ENCODE results near the gene GOLT1B. TPM values are rescaled to one million over a fixed set of nuclear protein-coding genes. Genes with fewer than 3 reads are reported as not detected.

GOLT1B gene
- total RNA-seq, 1 donor from 2014 or later, result 16.8 TPM

GRCh38 chr12:21521541-21521940 lies 20.0 kb downstream of the GOLT1B start:
- DNase-seq (ENCODE audit: low spot score) (no peak), ATAC-seq (no peak)

- ATAC-seq, result no peak
- DNase-seq (ENCODE audit: low spot score), result no peak
These were observed 21.6 kb downstream of the GOLT1B start for GRCh38 chr12:21523148-21523547.

- ATAC-seq, result no peak
- DNase-seq (ENCODE audit: low spot score), result no peak
These were observed 24.5 kb downstream of the GOLT1B start, which contains the start of gene SPX for GRCh38 chr12:21526053-21526452. Gene SPX (plus strand): TSS chr12:21526296. CDS start chr12:21526473, 177 bp downstream.

- DNase-seq (ENCODE audit: low spot score) (no peak), ATAC-seq (peak; percentile 24)
These were observed 25.2 kb downstream of the GOLT1B start for GRCh38 chr12:21526721-21527345.

GRCh38 chr12:21527451-21528180 lies 26.0 kb downstream of the GOLT1B start:
- ATAC-seq (peak; percentile 94), DNase-seq (ENCODE audit: low spot score) (peak; percentile 74)

- ATAC-seq (peak; percentile 23), DNase-seq (ENCODE audit: low spot score) (no peak)
These were observed 27.4 kb downstream of the GOLT1B start for GRCh38 chr12:21528953-21529352.

- ATAC-seq (no peak), DNase-seq (ENCODE audit: low spot score) (no peak)
These were observed 27.9 kb downstream of the GOLT1B start for GRCh38 chr12:21529456-21529855.

GRCh38 chr12:21538061-21538653 lies 36.6 kb downstream of the GOLT1B start:
- DNase-seq (ENCODE audit: low spot score), result no peak

GRCh38 chr12:21539797-21540196 lies 38.2 kb downstream of the GOLT1B start:
- no peak for DNase-seq (ENCODE audit: low spot score)
- no peak for ATAC-seq

More at GRCh38 chr12:21538061-21538653, 36.6 kb downstream of the GOLT1B start:
- ATAC-seq, result no peak

GRCh38 chr12:21541773-21542172 lies 40.2 kb downstream of the GOLT1B start:
- ATAC-seq, result no peak
- DNase-seq (ENCODE audit: low spot score), result no peak

GRCh38 chr12:21542403-21542802 lies 40.8 kb downstream of the GOLT1B start:
- DNase-seq (ENCODE audit: low spot score) (no peak), ATAC-seq (no peak)

- DNase-seq (ENCODE audit: low spot score) (no peak), ATAC-seq (no peak)
These were observed 41.6 kb downstream of the GOLT1B start for GRCh38 chr12:21543151-21543550.

- ATAC-seq (no peak), DNase-seq (ENCODE audit: low spot score) (no peak)
These were observed 44.0 kb downstream of the GOLT1B start for GRCh38 chr12:21545557-21545956.

GRCh38 chr12:21546716-21547115 lies 45.1 kb downstream of the GOLT1B start:
- ATAC-seq (no peak), DNase-seq (ENCODE audit: low spot score) (no peak)

GRCh38 chr12:21547437-21547836 lies 45.8 kb downstream of the GOLT1B start:
- no peak for ATAC-seq

GRCh38 chr12:21551841-21552465 lies 50.4 kb downstream of the GOLT1B start:
- DNase-seq (ENCODE audit: low spot score) (no peak), ATAC-seq (no peak)

More at GRCh38 chr12:21547437-21547836, 45.8 kb downstream of the GOLT1B start:
- no peak for DNase-seq (ENCODE audit: low spot score)

GRCh38 chr12:21552635-21553328 lies 51.2 kb downstream of the GOLT1B start:
- DNase-seq (ENCODE audit: low spot score), result no peak

GRCh38 chr12:21553329-21553675 lies 51.7 kb downstream of the GOLT1B start:
- no peak for ATAC-seq
- DNase-seq (ENCODE audit: low spot score), result no peak

More at GRCh38 chr12:21552635-21553328, 51.2 kb downstream of the GOLT1B start:
- ATAC-seq, result no peak

GRCh38 chr12:21558100-21558679 lies 56.6 kb downstream of the GOLT1B start:
- ATAC-seq (no peak), DNase-seq (ENCODE audit: low spot score) (no peak)

- DNase-seq (ENCODE audit: low spot score) (no peak), ATAC-seq (peak; percentile 75)
These were observed 58.4 kb downstream of the GOLT1B start for GRCh38 chr12:21559855-21560569.

Measured in left lobe of liver (tissue), 2 donors.